ENCODE measurements around the gene CLCC1.
"Not testable (repeated sequence)": the region's sequence is repeated elsewhere in the genome, so short reads cannot be mapped to it uniquely, and the experiment has no call there.

The CLCC1 gene, protein sequence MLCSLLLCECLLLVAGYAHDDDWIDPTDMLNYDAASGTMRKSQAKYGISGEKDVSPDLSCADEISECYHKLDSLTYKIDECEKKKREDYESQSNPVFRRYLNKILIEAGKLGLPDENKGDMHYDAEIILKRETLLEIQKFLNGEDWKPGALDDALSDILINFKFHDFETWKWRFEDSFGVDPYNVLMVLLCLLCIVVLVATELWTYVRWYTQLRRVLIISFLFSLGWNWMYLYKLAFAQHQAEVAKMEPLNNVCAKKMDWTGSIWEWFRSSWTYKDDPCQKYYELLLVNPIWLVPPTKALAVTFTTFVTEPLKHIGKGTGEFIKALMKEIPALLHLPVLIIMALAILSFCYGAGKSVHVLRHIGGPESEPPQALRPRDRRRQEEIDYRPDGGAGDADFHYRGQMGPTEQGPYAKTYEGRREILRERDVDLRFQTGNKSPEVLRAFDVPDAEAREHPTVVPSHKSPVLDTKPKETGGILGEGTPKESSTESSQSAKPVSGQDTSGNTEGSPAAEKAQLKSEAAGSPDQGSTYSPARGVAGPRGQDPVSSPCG

GRCh38 chr1:108963052-108963686 lies at the start of gene CLCC1:
TSS of gene CLCC1 (minus strand) at chr1:108963484. CDS start at chr1:108950437, 13,047 bp downstream.
- DNase-seq, result peak; percentile 96

DNA sequence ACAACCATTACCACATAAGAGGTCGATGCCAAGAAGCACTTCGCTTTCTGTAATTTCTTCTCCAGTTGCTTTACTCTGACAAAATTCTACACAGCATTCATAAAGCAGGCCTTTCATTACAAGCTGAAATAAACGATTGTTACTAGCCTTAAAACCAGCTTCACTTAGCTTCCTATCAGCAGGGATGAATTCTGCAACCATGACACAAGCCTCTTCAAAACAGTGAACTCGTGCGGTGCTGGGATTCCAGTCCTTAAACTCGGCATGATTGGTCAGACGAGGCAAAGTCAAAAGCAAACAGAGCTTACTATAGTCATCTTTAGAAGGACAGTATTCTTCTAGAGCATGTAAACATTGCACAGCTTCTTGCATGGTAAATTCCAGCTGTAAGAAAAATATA lies 48.1 kb upstream of the CLCC1 start:
- DNase-seq, result no peak

DNA sequence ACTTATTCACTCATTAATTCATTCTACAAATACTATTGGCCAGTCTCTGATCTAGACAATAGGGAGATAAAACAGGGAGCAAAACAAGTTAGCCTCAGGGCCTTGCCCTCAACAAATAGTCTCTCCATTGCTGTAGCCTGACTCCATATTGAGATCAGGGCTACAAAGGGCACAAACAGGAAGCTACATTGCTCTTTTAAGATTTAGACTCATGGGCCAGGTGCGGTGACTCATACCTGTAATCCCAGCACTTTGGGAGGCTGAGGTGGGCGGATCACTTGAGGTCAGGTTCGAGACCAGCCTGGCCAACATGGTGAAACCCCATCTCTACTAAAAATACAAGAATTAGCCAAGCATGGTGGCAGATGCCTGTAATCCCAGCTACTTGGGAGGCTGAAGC lies 33.3 kb upstream of the CLCC1 start:
- DNase-seq, result peak; percentile 20

GRCh38 chr1:108983114-108983513 lies 19.8 kb upstream of the CLCC1 start:
- no peak for DNase-seq

DNA sequence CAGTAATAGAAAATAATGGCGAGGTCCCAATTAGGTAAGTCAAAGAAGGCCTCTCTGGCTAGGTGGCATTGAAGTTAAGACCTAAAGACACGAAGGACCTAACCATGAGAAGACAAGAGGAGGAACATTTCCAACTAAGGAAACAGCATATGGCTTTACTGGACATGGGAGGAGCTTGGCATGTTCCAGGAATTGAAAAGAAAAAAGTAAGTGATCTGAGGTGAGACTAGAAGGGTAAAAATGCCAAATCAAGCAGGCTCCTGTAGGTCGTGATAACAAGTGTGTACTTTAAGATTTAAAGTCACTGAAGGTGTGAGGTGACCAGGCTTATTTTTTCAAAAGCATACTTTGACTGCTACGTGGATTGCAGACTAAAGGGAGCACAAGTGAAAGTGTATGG lies 13.4 kb upstream of the CLCC1 start:
- no peak for DNase-seq

DNA sequence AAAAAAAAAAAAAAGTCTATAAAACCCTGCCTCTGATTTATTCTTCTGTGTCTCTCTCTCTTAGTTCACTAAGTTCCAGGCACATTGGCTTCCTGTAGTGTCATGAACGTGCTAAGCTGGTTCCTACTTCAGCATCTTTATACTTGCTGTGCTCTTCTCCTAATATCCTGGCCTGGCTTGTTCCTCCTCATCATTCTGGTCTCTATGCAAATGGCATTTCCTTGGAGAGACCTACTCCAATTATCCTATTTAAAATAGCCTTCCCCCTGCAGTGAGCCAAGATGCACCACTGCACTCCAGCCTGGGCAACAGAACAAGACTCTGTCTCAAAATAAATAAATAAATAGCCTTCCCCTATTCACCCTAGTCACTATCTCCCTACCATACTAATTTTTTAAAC lies 9.7 kb upstream of the CLCC1 start:
- no peak for DNase-seq

- no peak for DNase-seq
Measured at GRCh38 chr1:108969346-108969745, 6.1 kb upstream of the CLCC1 start.

- DNase-seq, result peak; percentile 42
Measured at GRCh38 chr1:108962681-108963051, 618 bp downstream of the CLCC1 start.

GRCh38 chr1:108961752-108962486 lies 1.4 kb downstream of the CLCC1 start:
- DNase-seq, result no peak

DNA sequence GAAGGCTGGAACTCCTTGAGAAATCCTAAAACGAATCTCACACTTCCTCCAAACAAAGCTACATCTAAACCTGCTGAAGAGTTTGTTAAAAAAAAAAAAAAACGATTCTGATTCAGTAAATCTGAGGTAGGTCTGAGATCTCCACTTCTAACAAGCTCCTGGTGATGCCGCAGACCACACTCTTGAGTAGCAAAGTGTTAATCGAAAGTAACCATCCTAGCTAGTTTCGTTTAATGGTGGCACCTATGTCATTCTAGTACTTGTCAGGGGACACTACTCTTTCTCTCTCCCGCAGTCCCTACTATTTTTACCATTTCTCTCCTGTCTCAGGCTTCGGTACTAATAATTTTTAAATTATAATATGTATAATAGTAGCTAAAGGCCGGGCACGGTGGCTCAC lies 2.1 kb downstream of the CLCC1 start:
- DNase-seq, result peak; percentile 59

- DNase-seq, result no peak
Measured at GRCh38 chr1:108960719-108961118, 2.6 kb downstream of the CLCC1 start.

DNA sequence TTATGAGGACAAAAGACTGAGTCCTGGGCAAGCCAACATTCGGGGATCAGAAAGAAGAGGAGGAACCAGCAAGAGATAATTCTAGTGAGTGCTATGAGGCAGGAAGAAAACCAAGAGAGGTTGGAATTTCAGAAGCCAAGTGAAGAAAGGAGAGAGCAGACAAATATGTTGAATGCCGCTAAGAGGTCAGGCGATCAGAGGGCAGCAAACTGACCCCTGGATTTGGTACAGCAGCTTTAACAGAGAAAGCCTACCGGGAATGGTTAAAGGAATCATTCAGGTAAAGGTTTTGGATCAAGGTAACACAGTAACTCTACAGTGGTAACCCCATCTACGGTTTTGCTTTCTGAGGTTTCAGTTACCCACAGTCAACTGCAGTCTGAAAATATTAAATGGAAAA lies 5.4 kb downstream of the CLCC1 start:
- no peak for DNase-seq

DNA sequence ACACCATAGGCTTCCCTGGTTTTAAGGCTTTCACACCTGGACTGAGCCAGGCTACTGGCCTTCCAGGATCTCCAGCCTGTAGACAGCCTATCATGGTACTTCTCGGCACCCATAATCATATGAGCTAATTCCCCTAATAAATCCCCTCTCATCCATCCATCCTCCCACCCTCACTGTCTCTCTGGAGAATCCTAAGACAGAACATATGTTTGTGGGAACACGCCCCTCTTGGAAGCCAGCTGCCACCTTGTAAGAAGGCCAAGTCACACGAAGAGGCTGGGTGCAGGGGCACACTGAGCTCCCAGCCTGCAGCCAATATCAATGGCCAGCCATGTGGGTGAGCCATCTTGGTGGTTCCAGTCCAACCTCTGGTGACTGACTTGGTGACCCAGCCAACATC lies 7.4 kb downstream of the CLCC1 start:
- no peak for DNase-seq

DNA sequence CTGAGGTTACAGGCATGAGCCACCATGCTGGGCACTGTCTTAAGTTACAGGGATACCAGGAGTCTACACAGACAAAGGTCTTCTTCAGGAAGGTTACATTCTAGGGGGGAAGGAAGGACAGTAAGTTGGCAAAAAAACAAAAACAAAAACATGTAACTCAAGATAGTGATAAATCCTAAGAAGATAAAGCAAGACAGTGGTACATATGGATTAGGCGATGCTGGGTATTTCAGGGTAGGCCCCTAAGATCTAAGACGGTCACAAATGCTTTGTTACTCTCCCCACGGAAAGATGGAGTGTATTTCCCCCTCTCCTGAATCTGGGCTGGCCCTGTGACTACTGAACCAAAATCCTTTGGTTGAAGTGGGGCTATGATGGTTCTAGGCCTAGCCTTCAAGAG lies 8.2 kb downstream of the CLCC1 start:
- no peak for DNase-seq

- no peak for DNase-seq
Measured at GRCh38 chr1:108953452-108953851, 9.8 kb downstream of the CLCC1 start.

GRCh38 chr1:108951242-108951641 lies 12.0 kb downstream of the CLCC1 start:
- DNase-seq, result no peak

DNA sequence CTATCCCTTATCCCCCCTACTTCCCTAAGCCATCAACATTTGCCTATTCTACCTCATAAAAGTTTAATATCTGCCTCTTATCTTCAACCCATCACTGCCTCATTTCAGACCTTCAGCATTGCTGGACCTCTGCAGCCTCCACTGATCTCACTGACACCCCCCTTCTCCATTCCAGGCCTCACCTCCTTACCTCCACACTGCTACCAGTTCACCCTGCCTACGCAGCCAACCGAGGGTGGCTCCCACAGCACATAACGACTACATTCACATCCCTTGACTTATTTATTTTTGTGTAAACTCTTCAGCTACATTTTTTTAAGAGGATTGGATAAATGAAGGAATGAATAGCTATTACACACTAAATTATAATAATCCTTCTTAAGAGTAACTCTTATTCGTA lies 14.2 kb downstream of the CLCC1 start:
- DNase-seq, result no peak

GRCh38 chr1:108947871-108948525 lies 15.3 kb downstream of the CLCC1 start:
- DNase-seq, result no peak

DNA sequence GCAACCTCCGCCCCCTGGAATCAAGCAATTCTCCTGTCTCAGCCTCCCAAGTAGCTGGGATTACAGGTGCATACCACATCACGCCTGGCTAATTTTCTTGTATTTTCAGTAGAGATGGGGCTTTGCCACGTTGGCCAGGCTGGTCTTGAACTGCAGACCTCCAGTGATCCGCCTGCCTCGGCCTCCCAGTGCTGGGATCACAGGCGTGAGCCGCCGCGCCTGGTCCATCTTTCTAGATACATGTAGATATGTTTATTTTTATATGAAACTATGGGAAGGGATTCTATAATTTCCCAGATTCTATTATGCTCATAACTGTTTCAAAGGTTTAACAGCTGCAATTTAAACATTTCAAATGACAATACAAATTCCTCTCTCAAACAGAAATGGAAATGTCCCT lies 27.1 kb downstream of the CLCC1 start:
- DNase-seq, result no peak

GRCh38 chr1:108933944-108934343 lies 29.3 kb downstream of the CLCC1 start:
- no peak for DNase-seq

DNA sequence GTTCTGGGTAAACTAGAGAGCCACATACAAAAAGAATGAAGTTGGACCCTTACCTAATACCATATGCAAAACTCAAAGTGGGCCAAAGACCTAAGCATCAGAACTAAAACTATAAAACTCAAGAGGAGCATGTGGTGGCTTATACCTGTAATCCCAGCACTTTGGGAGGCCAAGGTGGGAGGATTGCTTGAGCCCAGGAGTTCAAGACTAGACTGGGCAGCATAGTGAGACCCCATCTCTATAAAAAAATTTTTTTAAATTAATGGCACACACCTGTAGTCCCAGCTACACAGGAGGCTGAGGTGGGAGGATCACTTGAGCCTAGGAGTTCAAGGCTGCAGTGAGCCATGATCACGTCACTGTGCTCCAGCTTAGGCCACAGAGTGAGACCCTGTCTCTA lies 35.7 kb downstream of the CLCC1 start:
- not testable (repeated sequence) for DNase-seq

- DNase-seq, result peak; percentile 5
Measured at GRCh38 chr1:108925920-108926319, 37.4 kb downstream of the CLCC1 start.

DNA sequence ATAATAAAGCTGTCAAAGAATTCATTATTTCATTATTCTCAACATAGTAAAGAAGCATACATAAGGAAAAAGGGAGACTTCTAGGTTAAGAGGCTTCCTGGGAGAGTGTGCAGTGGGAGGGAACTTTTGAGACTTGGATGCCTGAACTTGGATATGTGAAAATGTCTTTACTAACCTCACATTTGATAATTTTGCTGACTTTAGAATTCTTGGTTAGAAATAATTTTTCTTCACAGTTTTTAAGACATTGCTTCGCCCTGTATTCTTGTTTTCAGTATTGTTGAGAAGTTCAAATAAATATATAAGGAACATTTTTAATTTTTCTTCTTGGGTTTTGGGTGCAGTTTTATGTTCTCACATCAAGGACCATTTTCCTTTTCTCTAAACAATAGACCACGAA lies 46.5 kb downstream of the CLCC1 start:
- DNase-seq, result no peak

All from activated CD4-positive, alpha-beta T cell treated with anti-CD3 and anti-CD28 coated beads, Interleukin-2, Interleukin-6, amounts not matched to agents 100 ng/mL and 50 ng/mL, durations not matched to agents 16 hours and 8 hours (primary cell).